MCF 10A (cell line): ENCODE measurements around the gene KLHDC7B. TPM values are rescaled to one million over a fixed set of nuclear protein-coding genes. Genes with fewer than 3 reads are reported as not detected.
A peak's percentile ranks its signal among the peaks of the same experiment; 100 is the strongest.

ENCODE experiments used
- BruUV-seq: library from RNA; stranded (reverse); fragments of 400-500 nt; replicated peaks from 2 replicates; lab custom pipeline; 2021; lab: Mats Ljungman, UMichigan
- CTCF ChIA-PET: fragments of 300-600 bp; sonication (Branson Sonifier 250); formaldehyde crosslinking; extraction: SDS; loops from one replicate; lab custom pipeline; 2021; ENCODE audit warnings: antibody characterized with exemption, inconsistent platforms; lab: Yijun Ruan, JAX
- POLR2A ChIA-PET: fragments of 300-600, 350-650 bp; sonication (Branson Sonifier 250); formaldehyde crosslinking; extraction: SDS; loops from one replicate; lab custom pipeline; 2020; ENCODE audit warnings: antibody characterized with exemption, inconsistent platforms; lab: Yijun Ruan, JAX
- DNase-seq: peaks from one replicate; pipeline ENCODE4 v3.0.0-alpha.2; 2018; ENCODE audit not compliant: unreplicated experiment
- H3K27ac Mint-ChIP-seq: one replicate; pipeline ENCODE4 v1.8.0; 2022; ENCODE audit warnings: mild to moderate bottlenecking, low read depth, mixed read lengths; ENCODE audit not compliant: unreplicated experiment
- H3K27me3 Mint-ChIP-seq: one replicate; pipeline ENCODE4 v1.8.0; 2022; ENCODE audit warnings: mixed read lengths; ENCODE audit not compliant: insufficient read depth, unreplicated experiment
- H3K36me3 Mint-ChIP-seq: one replicate; pipeline ENCODE4 v1.8.0; 2022; ENCODE audit warnings: mild to moderate bottlenecking, moderate library complexity, mixed read lengths; ENCODE audit not compliant: insufficient read depth, unreplicated experiment
- H3K4me1 Mint-ChIP-seq: one replicate; pipeline ENCODE4 v1.8.0; 2022; ENCODE audit warnings: mixed read lengths; ENCODE audit not compliant: insufficient read depth, unreplicated experiment
- H3K4me3 Mint-ChIP-seq: one replicate; pipeline ENCODE4 v1.8.0; 2022; ENCODE audit warnings: mild to moderate bottlenecking, moderate library complexity, mixed read lengths; ENCODE audit not compliant: unreplicated experiment
- H3K9me3 Mint-ChIP-seq: one replicate; pipeline ENCODE4 v1.8.0; 2022; ENCODE audit warnings: mixed read lengths; ENCODE audit not compliant: unreplicated experiment
- CTCF ChIP-seq: fragments of 200-600 bp; IDR thresholded peaks from one replicate; pipeline ENCODE4 v1.8.0; 2022; ENCODE audit warnings: antibody characterized with exemption, mild to moderate bottlenecking; ENCODE audit not compliant: unreplicated experiment
- intact Hi-C: fragments of 100-400 bp; cut with micrococcal nuclease; formaldehyde crosslinking; loops from 2 replicates; pipeline ENCODE4 v1.14.1; 2022
- total RNA-seq: library from RNA; stranded (reverse); gene quantifications from 2 replicates; pipeline ENCODE4 v1.2.3, GENCODE V29; 2022

KLHDC7B gene
- total RNA-seq, 1 experiment from 2014 or later, result 0.98 TPM

GRCh38 chr22:50506611-50507420 is 38.9 kb upstream of the KLHDC7B start:
- BruUV-seq, result TSS peak; percentile 25
- no peak for TF ChIP-seq CTCF
- DNase-seq, result peak; percentile 18
- H3K36me3 Mint-ChIP-seq, result peaks cover 7% of the 10 kb centered on the region
- intact Hi-C loops, result loop anchor here (5.0 kb wide), 1 partner anchor 115 kb away; no protein-coding TSS in a partner anchor
- peak overlapping the region; percentile 92 for H3K4me3 Mint-ChIP-seq
- H3K27me3 Mint-ChIP-seq, result no peaks in the 10 kb centered on the region
- ChIA-PET CTCF (interaction anchor here (0.7 to 1.4 kb wide), 3 partner anchors 9 to 114 kb away, joined by 3 to 8 read pairs (median 4); partner anchors contain the start of gene SCO2), POLR2A (interaction anchor here (0.6 to 6.3 kb wide), 6 partner anchors 8 to 57 kb away, joined by 4 to 113 read pairs (median 16); partner anchors contain the start of genes SCO2, SYCE3 and TYMP)
- peaks cover 12% of the 10 kb centered on the region for H3K4me1 Mint-ChIP-seq
- no peaks in the 10 kb centered on the region for H3K9me3 Mint-ChIP-seq
- H3K27ac Mint-ChIP-seq, result peak overlapping the region; percentile 93

- DNase-seq, result no peak
- intact Hi-C loops, result loop anchor here (5.0 kb wide), 1 partner anchor 115 kb away; no protein-coding TSS in a partner anchor
- Mint-ChIP-seq H3K36me3 (peaks cover 13% of the 10 kb centered on the region), H3K4me3 (peak within 1 kb of the TSS; percentile 92), H3K27ac (peak within 1 kb of the TSS; percentile 93), H3K27me3 (no peaks in the 10 kb centered on the region), H3K9me3 (no peaks in the 10 kb centered on the region), H3K4me1 (peaks cover 12% of the 10 kb centered on the region)
- CTCF ChIA-PET, result interaction anchor here (0.6 to 1.4 kb wide), 3 partner anchors 32 to 114 kb away, joined by 3 to 5 read pairs (median 3); no protein-coding TSS in a partner anchor
- no peak for TF ChIP-seq CTCF
- no TSS peak for BruUV-seq
- POLR2A ChIA-PET, result interaction anchor here (0.6 to 6.3 kb wide), 17 partner anchors 9 to 265 kb away, joined by 3 to 113 read pairs (median 4); partner anchors contain the start of genes ARSA, CHKB, SCO2 and SYCE3
These were observed 38.2 kb upstream of the KLHDC7B start, which contains the start of gene LMF2 for GRCh38 chr22:50507421-50507990. Gene LMF2 (minus strand): TSS chr22:50507702. CDS start chr22:50507675, 27 bp downstream.

DNA sequence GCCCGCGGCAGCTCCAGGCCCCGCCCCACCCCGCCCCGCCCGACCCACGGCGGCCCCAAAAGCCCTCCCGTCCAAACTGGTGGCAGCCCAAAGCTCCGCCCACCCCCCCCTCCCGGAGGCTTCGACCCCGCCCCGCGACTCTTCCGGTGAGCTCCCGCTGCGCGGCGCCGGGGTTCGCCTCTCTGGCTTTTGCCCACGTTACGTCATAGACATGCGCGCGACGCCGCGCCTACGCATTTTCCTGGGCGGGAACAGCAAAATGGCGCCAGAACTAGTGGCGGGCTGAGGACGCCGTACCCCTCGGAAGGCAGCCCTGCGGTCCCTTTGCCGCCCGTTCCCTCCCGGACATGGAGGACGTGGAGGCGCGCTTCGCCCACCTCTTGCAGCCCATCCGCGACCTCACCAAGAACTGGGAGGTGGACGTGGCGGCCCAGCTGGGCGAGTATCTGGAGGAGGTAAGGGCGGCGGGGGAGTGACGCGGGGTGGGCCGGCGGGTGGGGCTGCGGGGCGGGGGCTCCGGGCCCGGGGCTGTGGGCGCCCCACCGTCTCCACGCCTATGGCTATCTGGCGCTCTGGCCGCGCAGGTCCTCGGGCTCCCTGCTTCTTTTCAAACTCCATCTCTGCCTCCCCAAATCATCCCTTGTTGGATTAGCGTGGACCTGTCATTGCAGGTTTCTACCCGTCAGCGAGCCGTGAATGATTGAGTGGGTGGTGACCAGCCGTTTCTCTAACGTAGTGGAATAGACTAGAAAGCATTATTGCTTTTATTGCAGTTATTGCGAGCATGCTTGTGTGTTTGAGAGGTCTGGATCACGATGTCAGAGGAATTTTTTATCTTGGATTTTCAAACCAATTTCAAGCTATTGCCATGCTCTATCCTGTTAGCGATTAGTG is 37.5 kb upstream of the KLHDC7B start, which contains the start of gene NCAPH2:
Gene NCAPH2, plus strand, starts transcription at position 234 of the 894 bp plus-strand sequence. Its CDS starts 114 bp downstream, at position 348.
- H3K4me1 Mint-ChIP-seq, result peaks cover 12% of the 10 kb centered on the region
- peak within 1 kb of the TSS; percentile 92 for H3K4me3 Mint-ChIP-seq

More for the DNA sequence above, 37.5 kb upstream of the KLHDC7B start, which contains the start of gene NCAPH2:
- CTCF ChIA-PET, result interaction anchor here (0.5 to 1.4 kb wide), 7 partner anchors 15 to 113 kb away, joined by 3 to 7 read pairs (median 3); partner anchors contain the start of gene SCO2
- intact Hi-C loops, result loop anchor here (5.0 kb wide), 1 partner anchor 114 kb away; no protein-coding TSS in a partner anchor
- Mint-ChIP-seq H3K9me3 (no peaks in the 10 kb centered on the region), H3K27me3 (no peaks in the 10 kb centered on the region), H3K36me3 (peaks cover 19% of the 10 kb centered on the region), H3K27ac (peak within 1 kb of the TSS; percentile 93)
- POLR2A ChIA-PET, result interaction anchor here (0.6 to 6.3 kb wide), 22 partner anchors 9 to 266 kb away, joined by 3 to 113 read pairs (median 4); partner anchors contain the start of genes ARSA, CHKB, SCO2 and SYCE3
- no TSS peak for BruUV-seq
- peak; percentile 96 for DNase-seq
- TF ChIP-seq CTCF, result no peak
